Astrocyte of the spinal cord (primary cell): ENCODE results near the gene CELSR1.
"Not testable (repeated sequence)": the region's sequence is repeated elsewhere in the genome, so short reads cannot be mapped to it uniquely, and the experiment has no call there.

ENCODE experiments used
- DNase-seq: peaks from one replicate; pipeline ENCODE4 v3.0.0; 2011; ENCODE audit warnings: low read depth, low spot score
- H3K4me3 ChIP-seq: 2 replicates; pipeline ENCODE4 v1.5.1; 2011; ENCODE audit warnings: low read depth, mild to moderate bottlenecking, low read length, moderate library complexity
- in situ Hi-C: cut with HindIII; loops from 2 replicates; pipeline ENCODE4 v1.10.0; 2017; ENCODE audit warnings: low sequenced_read_pairs
- TF ChIP-seq, protein P1 (sequence below): IDR thresholded peaks from 2 replicates; pipeline ENCODE4 v1.5.1; 2012; ENCODE audit warnings: low read depth, mild to moderate bottlenecking, low read length, inconsistent platforms

CELSR1 gene

DNA sequence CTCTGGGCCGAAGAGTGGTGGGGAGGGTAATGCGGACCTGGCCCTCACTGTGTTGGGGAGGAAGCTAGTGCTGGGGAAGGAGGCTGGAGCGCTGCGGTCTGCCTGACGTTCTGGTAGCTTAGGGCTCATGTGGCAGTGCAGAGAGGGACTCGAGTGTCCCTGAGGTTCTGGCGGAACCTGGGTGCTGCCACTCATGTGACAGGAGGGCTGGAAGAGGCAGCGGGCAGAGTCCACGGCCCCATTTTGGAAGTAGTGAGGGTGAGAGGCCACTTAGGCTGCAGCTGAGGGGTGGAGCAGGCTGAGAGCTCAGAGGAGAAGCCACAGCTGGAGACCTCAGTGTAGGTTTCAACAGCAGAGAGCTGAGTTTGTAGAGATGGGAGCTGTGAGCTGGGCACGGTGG lies 218.1 kb downstream of the CELSR1 start:
- TF ChIP-seq, protein P1, sequence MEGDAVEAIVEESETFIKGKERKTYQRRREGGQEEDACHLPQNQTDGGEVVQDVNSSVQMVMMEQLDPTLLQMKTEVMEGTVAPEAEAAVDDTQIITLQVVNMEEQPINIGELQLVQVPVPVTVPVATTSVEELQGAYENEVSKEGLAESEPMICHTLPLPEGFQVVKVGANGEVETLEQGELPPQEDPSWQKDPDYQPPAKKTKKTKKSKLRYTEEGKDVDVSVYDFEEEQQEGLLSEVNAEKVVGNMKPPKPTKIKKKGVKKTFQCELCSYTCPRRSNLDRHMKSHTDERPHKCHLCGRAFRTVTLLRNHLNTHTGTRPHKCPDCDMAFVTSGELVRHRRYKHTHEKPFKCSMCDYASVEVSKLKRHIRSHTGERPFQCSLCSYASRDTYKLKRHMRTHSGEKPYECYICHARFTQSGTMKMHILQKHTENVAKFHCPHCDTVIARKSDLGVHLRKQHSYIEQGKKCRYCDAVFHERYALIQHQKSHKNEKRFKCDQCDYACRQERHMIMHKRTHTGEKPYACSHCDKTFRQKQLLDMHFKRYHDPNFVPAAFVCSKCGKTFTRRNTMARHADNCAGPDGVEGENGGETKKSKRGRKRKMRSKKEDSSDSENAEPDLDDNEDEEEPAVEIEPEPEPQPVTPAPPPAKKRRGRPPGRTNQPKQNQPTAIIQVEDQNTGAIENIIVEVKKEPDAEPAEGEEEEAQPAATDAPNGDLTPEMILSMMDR, result no peak
- no peak overlapping the region for H3K4me3 ChIP-seq
- in situ Hi-C loops, result no loop called here
- DNase-seq, result no peak

DNA sequence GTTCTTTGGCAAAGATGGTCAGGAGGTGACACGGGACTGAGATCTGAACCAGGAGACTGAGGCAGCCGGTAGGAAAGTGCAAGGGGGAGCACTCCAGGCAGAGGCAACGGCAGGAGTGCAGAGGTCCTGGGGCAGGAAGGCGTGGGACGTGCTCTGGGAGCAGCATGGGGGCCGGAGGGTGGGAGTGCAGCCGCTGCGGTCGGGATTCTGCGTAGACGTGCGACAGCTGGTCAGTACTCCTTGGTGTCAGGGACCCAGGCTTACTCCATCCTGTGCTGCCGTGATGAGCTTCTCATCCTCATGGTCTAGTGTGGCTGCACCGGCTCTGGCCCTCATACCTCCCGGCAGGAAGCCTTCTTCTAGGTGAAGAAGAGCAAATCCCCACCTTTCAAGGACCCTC lies 218.8 kb downstream of the CELSR1 start:
- no peak overlapping the region for H3K4me3 ChIP-seq
- TF ChIP-seq, protein P1, result no peak
- DNase-seq, result no peak
- in situ Hi-C loops, result no loop called here

DNA sequence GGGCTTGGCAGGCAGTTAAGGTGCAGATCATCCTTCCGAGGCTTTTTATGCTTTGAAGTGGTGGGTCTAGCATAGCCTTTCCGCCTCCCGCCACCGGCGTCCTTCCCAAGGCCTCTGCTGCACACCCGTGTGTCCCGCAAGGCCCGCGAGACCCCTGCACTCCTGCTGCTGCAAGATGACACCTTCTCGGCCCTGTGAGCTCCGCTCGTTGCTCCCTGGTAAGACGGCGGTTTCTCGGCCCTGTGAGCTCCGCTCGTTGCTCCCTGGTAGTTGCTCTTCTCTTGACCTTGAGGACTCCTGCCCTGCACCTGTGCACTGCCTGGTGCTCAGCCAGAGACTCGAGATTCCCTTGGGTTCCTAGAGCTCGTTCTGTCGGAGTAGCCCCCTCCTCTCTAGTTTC lies 219.8 kb downstream of the CELSR1 start:
- no peak for DNase-seq
- no peak overlapping the region for H3K4me3 ChIP-seq
- TF ChIP-seq, protein P1, result no peak
- in situ Hi-C loops, result no loop called here

DNA sequence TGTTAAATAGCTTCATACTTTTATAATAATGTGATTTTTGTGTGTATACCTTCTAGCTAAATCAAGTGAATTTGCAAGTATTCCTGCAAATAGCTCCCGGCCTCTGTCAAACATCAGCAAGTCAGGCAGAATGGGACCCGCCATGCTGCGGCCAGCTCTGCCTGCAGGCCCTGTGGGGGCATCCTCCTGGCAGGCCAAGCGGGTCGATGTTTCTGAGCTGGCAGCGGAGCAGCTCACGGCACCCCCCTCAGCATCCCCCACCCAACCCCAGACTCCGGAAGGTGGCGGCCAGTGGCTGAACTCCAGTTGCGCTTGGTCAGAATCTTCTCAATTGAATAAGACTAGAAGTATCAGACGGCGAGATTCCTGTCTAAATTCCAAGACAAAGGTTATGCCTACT lies 221.4 kb downstream of the CELSR1 start:
- no peak overlapping the region for H3K4me3 ChIP-seq
- in situ Hi-C loops, result no loop called here
- TF ChIP-seq, protein P1, result no peak
- DNase-seq, result no peak

DNA sequence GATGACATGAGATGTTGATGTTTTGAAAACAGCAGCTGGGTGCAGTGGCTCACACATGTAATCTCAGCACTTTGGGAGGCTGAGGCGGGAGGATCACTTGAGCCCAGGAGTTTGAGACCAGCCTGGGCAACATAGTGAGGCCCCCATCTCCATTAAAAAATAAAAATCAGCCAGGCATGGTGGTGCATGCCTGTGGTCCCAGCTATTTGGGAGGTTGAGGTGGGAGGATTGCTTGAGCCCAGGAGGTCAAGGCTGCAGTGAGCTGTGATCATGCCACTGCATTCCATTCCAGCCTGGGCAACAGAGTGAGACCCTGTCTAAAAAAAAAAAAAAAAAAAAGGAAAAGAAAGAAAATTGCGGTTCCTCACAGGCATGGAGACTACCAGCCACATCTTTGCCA lies 224.6 kb downstream of the CELSR1 start:
- in situ Hi-C loops, DNase-seq, H3K4me3 ChIP-seq: not testable (repeated sequence)

DNA sequence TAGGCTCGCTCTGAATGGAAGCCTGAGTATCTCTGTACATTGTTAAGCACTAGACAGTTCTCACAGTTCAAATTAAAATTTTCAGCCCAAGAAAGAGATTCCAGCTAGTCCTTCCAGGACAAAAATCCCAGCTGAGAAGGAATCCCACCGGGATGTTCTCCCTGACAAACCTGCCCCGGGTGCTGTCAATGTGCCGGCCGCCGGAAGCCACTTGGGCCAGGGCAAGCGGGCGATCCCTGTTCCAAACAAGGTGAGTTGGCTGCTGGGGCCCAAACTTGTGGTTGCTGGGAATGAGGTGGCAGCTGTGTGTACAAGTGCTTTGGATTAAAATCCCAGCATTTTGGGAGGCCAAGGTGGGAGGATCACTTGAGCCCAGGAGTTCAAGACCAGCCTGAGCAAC lies 225.4 kb downstream of the CELSR1 start:
- DNase-seq, result no peak
- in situ Hi-C loops, result no loop called here
- no peak overlapping the region for H3K4me3 ChIP-seq
- TF ChIP-seq, protein P1, result no peak
